ENCODE data around the gene RAP1GAP2.

DNA sequence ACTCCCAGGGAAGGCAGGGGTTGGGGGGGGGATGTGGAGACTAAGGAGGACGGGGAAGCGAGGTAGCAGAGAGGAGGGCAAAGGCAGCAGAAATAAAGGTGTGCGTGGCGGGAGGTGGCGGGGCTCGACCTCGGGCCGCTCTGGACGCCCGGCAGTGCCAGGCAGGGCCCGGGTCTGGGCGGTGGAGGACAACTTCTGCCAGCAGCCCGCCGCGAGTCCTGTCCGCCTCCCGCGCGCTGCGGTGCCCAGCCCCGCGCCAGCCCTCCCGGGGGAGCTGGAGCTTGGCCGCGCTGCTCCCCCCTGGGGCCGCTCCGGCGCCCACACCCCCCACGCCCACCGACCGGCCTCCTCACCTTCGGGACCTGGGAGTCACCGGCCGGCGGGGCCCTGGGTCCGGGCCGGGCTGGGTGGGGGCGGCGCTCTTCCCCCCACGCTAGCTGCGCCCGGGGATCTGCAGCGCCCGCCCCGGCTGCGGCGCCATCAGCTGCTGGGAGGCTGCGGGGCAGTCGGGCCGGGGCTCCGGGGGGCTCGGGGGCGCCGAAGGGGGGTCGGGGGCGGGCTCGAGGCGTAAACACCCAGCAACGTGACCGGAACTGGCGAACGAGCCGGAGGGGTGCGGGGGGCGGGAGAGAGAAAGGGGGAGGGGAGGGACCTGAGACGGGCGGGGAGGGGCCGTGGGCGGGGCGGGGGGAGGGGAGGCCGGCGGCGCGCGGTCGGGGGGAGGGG, 47.0 kb upstream of the RAP1GAP2 start, which contains the start of gene CCDC92B:
- TF ChIP-seq, protein P1, sequence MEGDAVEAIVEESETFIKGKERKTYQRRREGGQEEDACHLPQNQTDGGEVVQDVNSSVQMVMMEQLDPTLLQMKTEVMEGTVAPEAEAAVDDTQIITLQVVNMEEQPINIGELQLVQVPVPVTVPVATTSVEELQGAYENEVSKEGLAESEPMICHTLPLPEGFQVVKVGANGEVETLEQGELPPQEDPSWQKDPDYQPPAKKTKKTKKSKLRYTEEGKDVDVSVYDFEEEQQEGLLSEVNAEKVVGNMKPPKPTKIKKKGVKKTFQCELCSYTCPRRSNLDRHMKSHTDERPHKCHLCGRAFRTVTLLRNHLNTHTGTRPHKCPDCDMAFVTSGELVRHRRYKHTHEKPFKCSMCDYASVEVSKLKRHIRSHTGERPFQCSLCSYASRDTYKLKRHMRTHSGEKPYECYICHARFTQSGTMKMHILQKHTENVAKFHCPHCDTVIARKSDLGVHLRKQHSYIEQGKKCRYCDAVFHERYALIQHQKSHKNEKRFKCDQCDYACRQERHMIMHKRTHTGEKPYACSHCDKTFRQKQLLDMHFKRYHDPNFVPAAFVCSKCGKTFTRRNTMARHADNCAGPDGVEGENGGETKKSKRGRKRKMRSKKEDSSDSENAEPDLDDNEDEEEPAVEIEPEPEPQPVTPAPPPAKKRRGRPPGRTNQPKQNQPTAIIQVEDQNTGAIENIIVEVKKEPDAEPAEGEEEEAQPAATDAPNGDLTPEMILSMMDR (IDR thresholded peaks at IDR 0.05): no peak
- TF ChIP-seq POLR2AphosphoS5 (IDR thresholded peaks at IDR 0.05; ENCODE audit: insufficient read depth in 1 of 2, low read depth in 1 of 2): no peak
- no peak for TF ChIP-seq POLR2A (IDR thresholded peaks at IDR 0.05)
